Measurements from ENCODE around the gene RMDN2. TPM values are rescaled to one million over a fixed set of nuclear protein-coding genes. Genes with fewer than 3 reads are reported as not detected.

The RMDN2 gene
- total RNA-seq, 1 donor, result 9.6 TPM

GRCh38 chr2:37984589-37984988, 59.5 kb downstream of the RMDN2 start:
- no peak overlapping the region for H3K4me3 ChIP-seq (ENCODE audit: low read depth, low read length)
- TF ChIP-seq CTCF (IDR thresholded peaks at IDR 0.05; ENCODE audit: insufficient read depth, low read length), result peak; percentile 35
- peak; percentile 69 for DNase-seq (ENCODE audit: low read depth)

GRCh38 chr2:37985333-37985732, 60.2 kb downstream of the RMDN2 start:
- DNase-seq (ENCODE audit: low read depth), result peak; percentile 85
- no peak for TF ChIP-seq CTCF (IDR thresholded peaks at IDR 0.05; ENCODE audit: insufficient read depth, low read length)
- no peak overlapping the region for H3K4me3 ChIP-seq (ENCODE audit: low read depth, low read length)

GRCh38 chr2:37987098-37987775, 62.1 kb downstream of the RMDN2 start:
- no peak overlapping the region for H3K4me3 ChIP-seq (ENCODE audit: low read depth, low read length)
- TF ChIP-seq CTCF (IDR thresholded peaks at IDR 0.05; ENCODE audit: insufficient read depth, low read length), result no peak
- no peak for DNase-seq (ENCODE audit: low read depth)

- H3K4me3 ChIP-seq (ENCODE audit: low read depth, low read length), result no peak overlapping the region
- TF ChIP-seq CTCF (IDR thresholded peaks at IDR 0.05; ENCODE audit: insufficient read depth, low read length), result no peak
- no peak for DNase-seq (ENCODE audit: low read depth)
Measured at GRCh38 chr2:37992601-37993000, 67.5 kb downstream of the RMDN2 start.

GRCh38 chr2:37993143-37993542, 68.1 kb downstream of the RMDN2 start:
- H3K4me3 ChIP-seq (ENCODE audit: low read depth, low read length), result no peak overlapping the region
- DNase-seq (ENCODE audit: low read depth), result peak; percentile 25

GRCh38 chr2:37997629-37998028, 72.5 kb downstream of the RMDN2 start:
- TF ChIP-seq CTCF (IDR thresholded peaks at IDR 0.05; ENCODE audit: insufficient read depth, low read length), result no peak
- H3K4me3 ChIP-seq (ENCODE audit: low read depth, low read length), result no peak overlapping the region
- DNase-seq (ENCODE audit: low read depth), result peak; percentile 70

More at GRCh38 chr2:37993143-37993542, 68.1 kb downstream of the RMDN2 start:
- TF ChIP-seq CTCF (IDR thresholded peaks at IDR 0.05; ENCODE audit: insufficient read depth, low read length), result no peak
